ENCODE data around the gene PDE8A.

The PDE8A gene

DNA sequence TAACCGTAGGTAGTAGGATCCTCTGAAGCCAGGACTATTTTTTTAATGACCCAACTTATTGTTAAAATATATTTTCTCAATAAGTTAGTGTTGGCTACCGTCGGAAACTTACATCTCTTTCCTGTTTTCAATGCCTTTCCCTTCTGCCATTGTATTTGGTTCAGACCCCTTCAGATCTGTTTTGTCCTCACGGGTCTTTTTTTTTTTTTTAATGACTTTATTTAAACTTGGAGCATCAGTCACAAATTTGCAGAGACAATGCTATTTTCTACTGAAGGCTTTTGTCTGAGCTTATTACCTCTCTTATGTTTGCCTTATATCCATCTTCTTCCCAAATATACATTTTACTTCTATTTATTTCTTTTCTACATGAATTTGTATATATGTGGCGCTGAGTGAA, 47.6 kb downstream of the PDE8A start:
- Histone ChIP-seq H3K9me3 (ENCODE audit: control insufficient read depth in 2 of 2, low read length in 2 of 2) (no peaks in the 10 kb centered on the region), H3K4me1 (ENCODE audit: control insufficient read depth in 2 of 2, insufficient read depth in 2 of 2, low read length in 2 of 2) (peaks cover 66 to 72% of the 10 kb centered on the region in 2 donors), H3K4me3 (ENCODE audit: low read length in 2 of 2) (peak overlapping the region in 1 of 2 donors; percentile 23), H3K27me3 (ENCODE audit: control insufficient read depth in 2 of 2, insufficient read depth in 2 of 2, low read length in 2 of 2) (no peaks in the 10 kb centered on the region), H3K36me3 (ENCODE audit: control insufficient read depth in 2 of 2, insufficient read depth in 2 of 2, low read length in 2 of 2) (no peaks in the 10 kb centered on the region), H3K9ac (ENCODE audit: low read depth in 1 of 2, low read length in 2 of 2) (peak overlapping the region in 1 of 2 donors; percentile 30), H3K27ac (ENCODE audit: low read depth in 2 of 2, low read length in 2 of 2) (peak overlapping the region; percentile 80 to 84)

DNA sequence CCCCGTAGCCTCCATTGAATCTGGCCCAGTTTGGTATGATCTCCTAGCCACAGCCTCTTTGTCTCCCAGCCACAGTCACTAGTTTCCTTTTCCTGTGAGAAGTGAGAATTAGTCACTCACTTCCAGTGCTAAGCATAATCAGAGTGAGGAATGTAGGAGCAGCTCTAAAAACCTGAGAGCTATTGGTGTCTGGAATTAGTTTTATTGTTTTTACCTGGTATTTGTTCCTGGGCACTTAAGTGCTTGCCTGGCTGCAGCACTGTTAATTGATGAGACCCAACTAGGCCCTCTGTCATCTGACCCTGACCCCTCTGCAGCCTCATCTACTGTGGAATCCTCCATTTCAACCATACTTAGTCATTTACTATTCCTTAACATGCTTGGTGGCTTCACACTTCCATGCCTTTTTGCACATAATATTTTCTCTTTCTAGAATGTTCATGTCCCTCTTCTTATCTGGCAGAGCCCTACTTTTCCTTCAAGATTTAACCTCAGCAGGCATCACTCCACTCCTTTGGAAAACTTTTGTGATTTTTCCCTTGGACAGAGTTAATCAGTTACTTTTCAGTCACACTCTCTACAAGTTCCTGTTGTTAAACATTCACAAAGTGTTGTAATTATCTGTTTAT, 48.8 kb downstream of the PDE8A start:
- H3K36me3 ChIP-seq (ENCODE audit: control insufficient read depth in 2 of 2, insufficient read depth in 2 of 2, low read length in 2 of 2), result no peaks in the 10 kb centered on the region
- no peaks in the 10 kb centered on the region for H3K9me3 ChIP-seq (ENCODE audit: control insufficient read depth in 2 of 2, low read length in 2 of 2)
- H3K4me1 ChIP-seq (ENCODE audit: control insufficient read depth in 2 of 2, insufficient read depth in 2 of 2, low read length in 2 of 2), result peaks cover 56 to 63% of the 10 kb centered on the region in 2 donors
- H3K4me3 ChIP-seq (ENCODE audit: low read length in 2 of 2), result peak overlapping the region in 1 of 2 donors; percentile 23
- peak overlapping the region; percentile 80 to 84 for H3K27ac ChIP-seq (ENCODE audit: low read depth in 2 of 2, low read length in 2 of 2)
- H3K9ac ChIP-seq (ENCODE audit: low read depth in 1 of 2, low read length in 2 of 2), result peak overlapping the region in 1 of 2 donors; percentile 30
- H3K27me3 ChIP-seq (ENCODE audit: control insufficient read depth in 2 of 2, insufficient read depth in 2 of 2, low read length in 2 of 2), result no peaks in the 10 kb centered on the region

DNA sequence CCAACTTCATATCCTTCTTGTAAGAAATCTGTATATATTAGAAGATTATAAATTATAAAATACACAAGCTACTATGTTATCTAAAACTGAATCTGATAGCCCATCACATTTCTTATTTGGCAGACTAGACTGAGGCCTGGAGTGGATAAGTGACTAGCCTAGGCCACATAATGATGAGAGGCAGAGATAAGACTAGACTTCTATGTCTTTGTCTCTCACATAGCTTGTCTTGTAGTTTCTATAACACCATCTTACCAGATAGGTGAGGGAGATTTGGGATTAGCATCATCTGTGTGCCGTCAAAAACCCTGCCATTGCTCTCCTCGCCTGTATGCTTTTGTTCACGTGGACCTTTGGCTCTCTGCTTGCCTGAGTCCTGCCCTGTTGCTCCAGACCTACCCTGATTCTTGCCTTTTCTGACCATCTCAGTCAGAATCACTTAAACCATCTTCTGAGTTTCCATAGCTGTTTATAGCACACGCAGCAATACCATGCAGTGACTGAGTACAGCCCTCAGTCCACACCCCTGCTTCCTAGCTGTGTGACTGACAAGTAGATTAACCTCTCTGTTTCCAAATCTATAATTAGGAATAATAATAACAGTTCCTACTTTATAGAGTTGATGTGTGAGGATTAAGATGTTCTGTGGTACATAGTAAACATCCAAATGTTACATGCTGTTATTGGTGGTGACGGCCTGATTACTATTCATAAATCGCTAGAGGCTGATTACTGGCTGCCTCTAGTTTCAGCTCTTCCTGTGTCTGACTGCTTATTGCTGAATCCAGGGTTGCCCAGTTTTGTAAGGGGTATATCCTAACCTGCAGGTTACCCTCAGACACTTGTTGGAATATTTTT, 49.7 kb downstream of the PDE8A start:
- Histone ChIP-seq H3K9me3 (ENCODE audit: control insufficient read depth in 2 of 2, low read length in 2 of 2) (no peaks in the 10 kb centered on the region), H3K27me3 (ENCODE audit: control insufficient read depth in 2 of 2, insufficient read depth in 2 of 2, low read length in 2 of 2) (no peaks in the 10 kb centered on the region), H3K27ac (ENCODE audit: low read depth in 2 of 2, low read length in 2 of 2) (peak overlapping the region; percentile 78 to 82), H3K36me3 (ENCODE audit: control insufficient read depth in 2 of 2, insufficient read depth in 2 of 2, low read length in 2 of 2) (no peaks in the 10 kb centered on the region), H3K4me3 (ENCODE audit: low read length in 2 of 2) (peak overlapping the region in 1 of 2 donors; percentile 13), H3K9ac (ENCODE audit: low read depth in 1 of 2, low read length in 2 of 2) (peak overlapping the region; percentile 9 to 26), H3K4me1 (ENCODE audit: control insufficient read depth in 2 of 2, insufficient read depth in 2 of 2, low read length in 2 of 2) (peaks cover 48 to 58% of the 10 kb centered on the region in 2 donors)

DNA sequence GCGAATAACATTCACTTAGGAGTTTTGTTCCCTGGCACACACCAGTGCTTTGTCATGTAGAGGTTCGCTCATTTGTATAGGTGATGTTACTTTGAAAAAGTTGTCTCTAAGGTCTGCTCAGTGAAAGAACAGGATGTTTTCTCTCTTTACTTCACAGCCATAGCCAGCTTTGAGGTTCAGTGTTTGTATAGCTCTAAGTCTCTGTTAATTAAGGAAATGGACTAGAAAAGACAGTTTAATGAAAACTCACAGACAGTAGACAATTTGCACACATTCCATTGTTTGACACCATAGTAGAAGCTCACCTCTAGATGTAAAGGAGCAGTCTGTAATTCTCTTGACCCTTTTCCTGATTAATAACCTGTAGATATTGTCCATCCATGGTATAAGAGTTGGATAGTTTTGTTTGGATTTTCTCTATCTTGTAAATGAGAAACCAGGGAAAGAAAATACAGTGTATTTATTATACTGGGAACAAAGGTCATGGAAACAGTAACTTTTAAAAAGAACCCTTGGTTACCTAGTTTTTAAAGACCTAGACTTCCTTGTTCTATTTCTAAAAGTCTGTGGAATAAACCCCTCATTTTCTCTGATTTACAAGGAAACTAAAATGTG, 50.4 kb downstream of the PDE8A start:
- Histone ChIP-seq H3K4me3 (ENCODE audit: low read length in 2 of 2) (peak overlapping the region in 1 of 2 donors; percentile 13), H3K4me1 (ENCODE audit: control insufficient read depth in 2 of 2, insufficient read depth in 2 of 2, low read length in 2 of 2) (peaks cover 41 to 58% of the 10 kb centered on the region in 2 donors), H3K9ac (ENCODE audit: low read depth in 1 of 2, low read length in 2 of 2) (peak overlapping the region in 1 of 2 donors; percentile 26), H3K27me3 (ENCODE audit: control insufficient read depth in 2 of 2, insufficient read depth in 2 of 2, low read length in 2 of 2) (no peaks in the 10 kb centered on the region), H3K27ac (ENCODE audit: low read depth in 2 of 2, low read length in 2 of 2) (peak overlapping the region; percentile 78 to 82), H3K36me3 (ENCODE audit: control insufficient read depth in 2 of 2, insufficient read depth in 2 of 2, low read length in 2 of 2) (no peaks in the 10 kb centered on the region), H3K9me3 (ENCODE audit: control insufficient read depth in 2 of 2, low read length in 2 of 2) (no peaks in the 10 kb centered on the region)

DNA sequence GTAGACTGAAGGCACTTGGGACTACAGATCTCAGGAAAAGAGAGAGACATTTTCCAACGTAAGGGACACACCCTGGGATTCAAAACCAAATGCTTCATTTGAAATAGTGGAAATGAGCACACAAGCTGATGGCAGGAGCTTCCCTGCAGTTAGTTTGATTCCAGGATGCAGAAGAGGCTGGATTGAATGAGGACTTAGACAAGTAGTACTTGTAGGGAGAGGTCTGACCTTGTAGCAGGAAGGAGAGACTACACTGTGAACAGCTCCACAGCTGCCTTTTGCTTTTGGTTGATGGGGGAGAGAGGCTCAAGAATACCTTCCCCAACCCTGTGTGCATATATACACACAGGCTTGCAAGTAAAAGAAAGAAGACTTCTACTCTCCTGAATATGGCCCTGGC, 51.5 kb downstream of the PDE8A start:
- peak overlapping the region in 1 of 2 donors; percentile 38 for H3K9ac ChIP-seq (ENCODE audit: low read depth in 1 of 2, low read length in 2 of 2)
- no peaks in the 10 kb centered on the region for H3K9me3 ChIP-seq (ENCODE audit: control insufficient read depth in 2 of 2, low read length in 2 of 2)
- peaks cover 33 to 53% of the 10 kb centered on the region in 2 donors for H3K4me1 ChIP-seq (ENCODE audit: control insufficient read depth in 2 of 2, insufficient read depth in 2 of 2, low read length in 2 of 2)
- H3K27ac ChIP-seq (ENCODE audit: low read depth in 2 of 2, low read length in 2 of 2), result peak overlapping the region; percentile 43 to 68
- H3K27me3 ChIP-seq (ENCODE audit: control insufficient read depth in 2 of 2, insufficient read depth in 2 of 2, low read length in 2 of 2), result no peaks in the 10 kb centered on the region
- H3K36me3 ChIP-seq (ENCODE audit: control insufficient read depth in 2 of 2, insufficient read depth in 2 of 2, low read length in 2 of 2), result no peaks in the 10 kb centered on the region
- peak overlapping the region in 1 of 2 donors; percentile 19 for H3K4me3 ChIP-seq (ENCODE audit: low read length in 2 of 2)

DNA sequence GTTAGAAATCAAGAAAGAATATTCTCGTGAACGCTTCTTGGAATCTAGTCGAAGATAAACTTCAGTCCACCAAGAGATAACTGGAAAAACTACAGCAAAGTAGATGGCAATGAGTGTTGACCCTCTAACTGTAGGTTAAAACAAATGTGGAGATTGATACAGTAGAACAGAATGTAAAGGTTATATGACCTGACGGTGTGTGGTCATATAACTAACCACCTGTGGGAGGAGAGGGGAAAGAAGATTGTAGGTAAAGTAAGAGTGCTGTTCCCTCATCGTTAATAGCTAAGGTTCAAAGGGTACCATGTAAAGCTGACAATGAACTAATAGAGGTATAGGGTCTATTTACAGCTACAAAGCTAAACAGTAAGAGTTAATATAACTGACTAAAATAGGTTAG, 52.6 kb downstream of the PDE8A start:
- H3K27me3 ChIP-seq (ENCODE audit: control insufficient read depth in 2 of 2, insufficient read depth in 2 of 2, low read length in 2 of 2), result no peaks in the 10 kb centered on the region
- no peaks in the 10 kb centered on the region for H3K36me3 ChIP-seq (ENCODE audit: control insufficient read depth in 2 of 2, insufficient read depth in 2 of 2, low read length in 2 of 2)
- H3K4me3 ChIP-seq (ENCODE audit: low read length in 2 of 2), result no peak overlapping the region
- no peak overlapping the region for H3K27ac ChIP-seq (ENCODE audit: low read depth in 2 of 2, low read length in 2 of 2)
- H3K9ac ChIP-seq (ENCODE audit: low read depth in 1 of 2, low read length in 2 of 2), result no peak overlapping the region
- no peaks in the 10 kb centered on the region for H3K9me3 ChIP-seq (ENCODE audit: control insufficient read depth in 2 of 2, low read length in 2 of 2)
- H3K4me1 ChIP-seq (ENCODE audit: control insufficient read depth in 2 of 2, insufficient read depth in 2 of 2, low read length in 2 of 2), result peaks cover 28 to 45% of the 10 kb centered on the region in 2 donors

DNA sequence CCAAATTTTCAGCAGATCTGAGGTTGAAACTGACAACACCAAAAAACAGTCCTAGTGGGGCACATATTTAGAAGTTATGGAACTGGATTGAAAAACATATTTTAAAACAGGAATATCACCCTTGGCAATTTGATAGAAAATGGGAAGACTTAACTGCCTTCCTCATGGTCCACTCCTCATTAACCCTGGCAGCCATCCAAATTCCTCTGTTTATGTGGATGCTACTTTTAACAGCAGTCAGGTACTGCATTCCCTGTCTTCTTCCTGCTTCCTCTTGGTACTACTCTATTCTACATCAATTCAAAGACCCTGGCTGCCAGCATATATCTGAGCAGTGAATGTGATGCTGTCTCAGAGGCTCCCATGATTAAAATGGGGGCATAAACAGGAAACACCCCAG, 54.3 kb downstream of the PDE8A start:
- Histone ChIP-seq H3K27ac (ENCODE audit: low read depth in 2 of 2, low read length in 2 of 2) (no peak overlapping the region), H3K4me3 (ENCODE audit: low read length in 2 of 2) (no peak overlapping the region), H3K9ac (ENCODE audit: low read depth in 1 of 2, low read length in 2 of 2) (no peak overlapping the region), H3K27me3 (ENCODE audit: control insufficient read depth in 2 of 2, insufficient read depth in 2 of 2, low read length in 2 of 2) (no peaks in the 10 kb centered on the region), H3K9me3 (ENCODE audit: control insufficient read depth in 2 of 2, low read length in 2 of 2) (no peaks in the 10 kb centered on the region), H3K36me3 (ENCODE audit: control insufficient read depth in 2 of 2, insufficient read depth in 2 of 2, low read length in 2 of 2) (no peaks in the 10 kb centered on the region), H3K4me1 (ENCODE audit: control insufficient read depth in 2 of 2, insufficient read depth in 2 of 2, low read length in 2 of 2) (peaks cover 15 to 29% of the 10 kb centered on the region in 2 donors)

DNA sequence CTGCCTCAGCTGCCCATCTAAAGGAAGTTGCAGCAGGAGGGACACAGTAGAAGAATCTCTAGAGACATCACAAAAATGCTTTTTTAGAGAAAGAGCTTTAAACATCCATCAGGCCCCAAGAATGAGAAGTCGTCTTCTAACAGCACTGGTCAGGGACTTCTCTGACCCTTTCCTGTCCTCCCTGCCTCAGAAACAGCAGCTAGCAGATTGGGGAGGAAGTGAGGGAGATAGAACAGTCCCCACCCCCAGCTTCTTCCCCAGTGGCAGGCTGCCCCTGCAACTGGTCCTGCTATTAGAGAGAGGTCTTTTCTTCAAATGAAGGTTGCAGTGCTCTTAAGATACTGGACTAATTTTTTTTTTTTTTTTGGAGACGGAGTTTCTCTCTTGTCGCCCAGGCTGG, 55.1 kb downstream of the PDE8A start:
- no peak overlapping the region for H3K27ac ChIP-seq (ENCODE audit: low read depth in 2 of 2, low read length in 2 of 2)
- no peaks in the 10 kb centered on the region for H3K36me3 ChIP-seq (ENCODE audit: control insufficient read depth in 2 of 2, insufficient read depth in 2 of 2, low read length in 2 of 2)
- H3K9me3 ChIP-seq (ENCODE audit: control insufficient read depth in 2 of 2, low read length in 2 of 2), result no peaks in the 10 kb centered on the region
- no peak overlapping the region for H3K4me3 ChIP-seq (ENCODE audit: low read length in 2 of 2)
- no peak overlapping the region for H3K9ac ChIP-seq (ENCODE audit: low read depth in 1 of 2, low read length in 2 of 2)
- H3K4me1 ChIP-seq (ENCODE audit: control insufficient read depth in 2 of 2, insufficient read depth in 2 of 2, low read length in 2 of 2), result peaks cover 9 to 22% of the 10 kb centered on the region in 2 donors
- H3K27me3 ChIP-seq (ENCODE audit: control insufficient read depth in 2 of 2, insufficient read depth in 2 of 2, low read length in 2 of 2), result no peaks in the 10 kb centered on the region

DNA sequence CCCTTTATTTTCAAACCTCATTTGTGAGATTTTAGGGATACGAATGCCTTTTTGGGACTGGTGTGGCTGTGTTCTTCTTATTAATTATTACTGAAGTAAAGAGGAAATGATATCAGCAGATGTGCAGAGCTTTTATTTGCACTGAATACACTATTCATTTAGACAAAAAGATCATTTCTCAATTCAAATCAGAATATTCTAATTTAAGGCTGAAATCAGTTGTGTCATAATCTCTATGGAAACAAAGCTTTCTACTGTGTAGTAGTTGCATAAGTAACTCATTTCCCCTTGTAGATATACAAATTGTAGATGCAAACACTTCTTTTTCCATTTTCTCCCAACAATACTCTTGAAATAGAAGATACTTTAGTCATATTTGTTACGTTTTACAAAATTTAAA, 56.0 kb downstream of the PDE8A start:
- H3K27ac ChIP-seq (ENCODE audit: low read depth in 2 of 2, low read length in 2 of 2), result no peak overlapping the region
- no peaks in the 10 kb centered on the region for H3K27me3 ChIP-seq (ENCODE audit: control insufficient read depth in 2 of 2, insufficient read depth in 2 of 2, low read length in 2 of 2)
- H3K9ac ChIP-seq (ENCODE audit: low read depth in 1 of 2, low read length in 2 of 2), result no peak overlapping the region
- H3K36me3 ChIP-seq (ENCODE audit: control insufficient read depth in 2 of 2, insufficient read depth in 2 of 2, low read length in 2 of 2), result no peaks in the 10 kb centered on the region
- H3K4me1 ChIP-seq (ENCODE audit: control insufficient read depth in 2 of 2, insufficient read depth in 2 of 2, low read length in 2 of 2), result peaks cover 6 to 17% of the 10 kb centered on the region in 2 donors
- H3K9me3 ChIP-seq (ENCODE audit: control insufficient read depth in 2 of 2, low read length in 2 of 2), result no peaks in the 10 kb centered on the region
- H3K4me3 ChIP-seq (ENCODE audit: low read length in 2 of 2), result no peak overlapping the region

DNA sequence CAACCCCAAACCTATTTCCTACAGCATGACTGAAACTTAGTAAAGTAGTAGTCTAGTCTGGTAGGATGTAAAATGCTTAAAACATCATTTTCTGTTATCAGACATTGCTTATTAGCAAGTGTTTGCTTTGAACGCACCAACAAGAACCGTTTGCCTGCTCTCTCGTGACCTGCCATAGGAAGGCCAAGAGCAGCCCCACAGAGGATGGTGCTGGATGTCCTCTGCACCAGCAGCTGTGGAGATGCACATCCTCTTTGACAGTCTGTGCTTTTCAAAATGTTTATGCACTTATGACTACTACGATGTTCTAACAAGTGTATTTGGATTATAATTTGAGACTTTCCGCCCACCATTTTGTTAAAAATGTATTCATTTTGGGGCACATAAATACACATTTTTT, 59.6 kb downstream of the PDE8A start:
- Histone ChIP-seq H3K4me3 (ENCODE audit: low read length in 2 of 2) (no peak overlapping the region), H3K36me3 (ENCODE audit: control insufficient read depth in 2 of 2, insufficient read depth in 2 of 2, low read length in 2 of 2) (no peaks in the 10 kb centered on the region), H3K4me1 (ENCODE audit: control insufficient read depth in 2 of 2, insufficient read depth in 2 of 2, low read length in 2 of 2) (peaks cover 0 to 2% of the 10 kb centered on the region in 2 donors), H3K9me3 (ENCODE audit: control insufficient read depth in 2 of 2, low read length in 2 of 2) (no peaks in the 10 kb centered on the region), H3K9ac (ENCODE audit: low read depth in 1 of 2, low read length in 2 of 2) (no peak overlapping the region), H3K27me3 (ENCODE audit: control insufficient read depth in 2 of 2, insufficient read depth in 2 of 2, low read length in 2 of 2) (no peaks in the 10 kb centered on the region), H3K27ac (ENCODE audit: low read depth in 2 of 2, low read length in 2 of 2) (no peak overlapping the region)
